Measurements from ENCODE around the gene RASGEF1C. TPM values are rescaled to one million over a fixed set of nuclear protein-coding genes. Genes with fewer than 3 reads are reported as not detected.

The RASGEF1C gene
- total and polyA plus RNA-seq, 2 experiments from 2014 or later, result 0.40 to 0.42 TPM

DNA sequence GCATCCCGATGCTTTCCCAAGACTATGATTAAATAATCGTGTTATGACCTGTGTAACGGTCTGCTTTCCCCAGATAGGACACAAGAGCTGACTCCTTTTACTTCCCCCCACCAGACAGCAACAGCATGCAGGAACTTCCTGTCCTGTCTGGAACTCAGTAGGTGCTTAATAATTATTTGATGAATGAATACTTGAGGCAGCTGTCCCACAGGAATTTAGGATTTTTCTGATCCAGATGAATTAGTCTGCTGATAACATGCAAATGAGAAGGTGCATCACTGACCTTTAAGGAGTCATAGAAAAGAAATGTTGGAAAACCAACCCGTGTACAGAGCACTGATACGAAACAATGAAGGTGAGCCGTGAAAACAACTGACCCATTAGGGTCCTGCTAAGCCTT lies 149.7 kb downstream of the RASGEF1C start (continued):
- TF ChIP-seq, protein P1, sequence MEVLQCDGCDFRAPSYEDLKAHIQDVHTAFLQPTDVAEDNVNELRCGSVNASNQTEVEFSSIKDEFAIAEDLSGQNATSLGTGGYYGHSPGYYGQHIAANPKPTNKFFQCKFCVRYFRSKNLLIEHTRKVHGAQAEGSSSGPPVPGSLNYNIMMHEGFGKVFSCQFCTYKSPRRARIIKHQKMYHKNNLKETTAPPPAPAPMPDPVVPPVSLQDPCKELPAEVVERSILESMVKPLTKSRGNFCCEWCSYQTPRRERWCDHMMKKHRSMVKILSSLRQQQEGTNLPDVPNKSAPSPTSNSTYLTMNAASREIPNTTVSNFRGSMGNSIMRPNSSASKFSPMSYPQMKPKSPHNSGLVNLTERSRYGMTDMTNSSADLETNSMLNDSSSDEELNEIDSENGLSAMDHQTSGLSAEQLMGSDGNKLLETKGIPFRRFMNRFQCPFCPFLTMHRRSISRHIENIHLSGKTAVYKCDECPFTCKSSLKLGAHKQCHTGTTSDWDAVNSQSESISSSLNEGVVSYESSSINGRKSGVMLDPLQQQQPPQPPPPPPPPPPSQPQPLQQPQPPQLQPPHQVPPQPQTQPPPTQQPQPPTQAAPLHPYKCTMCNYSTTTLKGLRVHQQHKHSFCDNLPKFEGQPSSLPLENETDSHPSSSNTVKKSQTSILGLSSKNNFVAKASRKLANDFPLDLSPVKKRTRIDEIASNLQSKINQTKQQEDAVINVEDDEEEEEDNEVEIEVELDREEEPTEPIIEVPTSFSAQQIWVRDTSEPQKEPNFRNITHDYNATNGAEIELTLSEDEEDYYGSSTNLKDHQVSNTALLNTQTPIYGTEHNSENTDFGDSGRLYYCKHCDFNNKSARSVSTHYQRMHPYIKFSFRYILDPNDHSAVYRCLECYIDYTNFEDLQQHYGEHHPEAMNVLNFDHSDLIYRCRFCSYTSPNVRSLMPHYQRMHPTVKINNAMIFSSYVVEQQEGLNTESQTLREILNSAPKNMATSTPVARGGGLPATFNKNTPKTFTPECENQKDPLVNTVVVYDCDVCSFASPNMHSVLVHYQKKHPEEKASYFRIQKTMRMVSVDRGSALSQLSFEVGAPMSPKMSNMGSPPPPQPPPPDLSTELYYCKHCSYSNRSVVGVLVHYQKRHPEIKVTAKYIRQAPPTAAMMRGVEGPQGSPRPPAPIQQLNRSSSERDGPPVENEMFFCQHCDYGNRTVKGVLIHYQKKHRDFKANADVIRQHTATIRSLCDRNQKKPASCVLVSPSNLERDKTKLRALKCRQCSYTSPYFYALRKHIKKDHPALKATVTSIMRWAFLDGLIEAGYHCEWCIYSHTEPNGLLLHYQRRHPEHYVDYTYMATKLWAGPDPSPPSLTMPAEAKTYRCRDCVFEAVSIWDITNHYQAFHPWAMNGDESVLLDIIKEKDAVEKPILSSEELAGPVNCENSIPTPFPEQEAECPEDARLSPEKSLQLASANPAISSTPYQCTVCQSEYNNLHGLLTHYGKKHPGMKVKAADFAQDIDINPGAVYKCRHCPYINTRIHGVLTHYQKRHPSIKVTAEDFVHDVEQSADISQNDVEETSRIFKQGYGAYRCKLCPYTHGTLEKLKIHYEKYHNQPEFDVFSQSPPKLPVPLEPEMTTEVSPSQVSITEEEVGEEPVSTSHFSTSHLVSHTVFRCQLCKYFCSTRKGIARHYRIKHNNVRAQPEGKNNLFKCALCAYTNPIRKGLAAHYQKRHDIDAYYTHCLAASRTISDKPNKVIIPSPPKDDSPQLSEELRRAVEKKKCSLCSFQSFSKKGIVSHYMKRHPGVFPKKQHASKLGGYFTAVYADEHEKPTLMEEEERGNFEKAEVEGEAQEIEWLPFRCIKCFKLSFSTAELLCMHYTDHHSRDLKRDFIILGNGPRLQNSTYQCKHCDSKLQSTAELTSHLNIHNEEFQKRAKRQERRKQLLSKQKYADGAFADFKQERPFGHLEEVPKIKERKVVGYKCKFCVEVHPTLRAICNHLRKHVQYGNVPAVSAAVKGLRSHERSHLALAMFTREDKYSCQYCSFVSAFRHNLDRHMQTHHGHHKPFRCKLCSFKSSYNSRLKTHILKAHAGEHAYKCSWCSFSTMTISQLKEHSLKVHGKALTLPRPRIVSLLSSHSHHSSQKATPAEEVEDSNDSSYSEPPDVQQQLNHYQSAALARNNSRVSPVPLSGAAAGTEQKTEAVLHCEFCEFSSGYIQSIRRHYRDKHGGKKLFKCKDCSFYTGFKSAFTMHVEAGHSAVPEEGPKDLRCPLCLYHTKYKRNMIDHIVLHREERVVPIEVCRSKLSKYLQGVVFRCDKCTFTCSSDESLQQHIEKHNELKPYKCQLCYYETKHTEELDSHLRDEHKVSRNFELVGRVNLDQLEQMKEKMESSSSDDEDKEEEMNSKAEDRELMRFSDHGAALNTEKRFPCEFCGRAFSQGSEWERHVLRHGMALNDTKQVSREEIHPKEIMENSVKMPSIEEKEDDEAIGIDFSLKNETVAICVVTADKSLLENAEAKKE (CRISPR knock-in tag; IDR thresholded peaks at IDR 0.05), result no peak
- no peak for TF ChIP-seq JUNB (IDR thresholded peaks at IDR 0.05; ENCODE audit: unreplicated experiment)

DNA sequence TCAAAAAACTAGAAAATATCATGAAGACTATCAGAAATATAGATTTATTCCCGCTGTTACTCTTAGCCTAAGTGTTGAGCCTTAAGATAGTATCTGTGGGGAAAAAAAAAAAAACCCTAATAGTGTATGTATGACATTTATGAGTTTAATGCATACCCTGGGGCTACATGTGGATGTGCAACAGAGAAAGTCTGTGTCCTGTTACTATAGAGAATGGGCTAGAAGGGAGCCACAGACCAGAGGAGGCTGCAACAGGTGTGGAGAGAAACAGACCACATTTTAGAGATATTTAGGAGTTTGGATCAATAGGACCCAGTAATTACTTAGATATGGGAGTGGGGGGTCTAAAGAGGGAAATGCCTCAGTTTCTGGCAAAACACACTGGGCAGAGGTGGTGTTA lies 152.9 kb downstream of the RASGEF1C start:
- DNase-seq (ENCODE audit: low spot score), result no peak
- H3K27ac ChIP-seq (ENCODE audit: low read depth), result peak overlapping the region; percentile 53
- peaks cover 75% of the 10 kb centered on the region for H3K4me1 ChIP-seq (ENCODE audit: insufficient read depth)
- Mint-ChIP-seq H3K36me3 (ENCODE audit: low read depth) (no peaks in the 10 kb centered on the region), H3K27me3 (ENCODE audit: insufficient read depth, low read depth, poor library complexity) (peaks cover 6% of the 10 kb centered on the region), H3K4me1 (peaks cover 66% of the 10 kb centered on the region), H3K9me3 (no peaks in the 10 kb centered on the region), H3K4me3 (no peak overlapping the region; the same call in 2 of the 3 replicates), H3K27ac (peak overlapping the region; percentile 45; the same call in 1 of the 2 replicates)
- no peaks in the 10 kb centered on the region for H3K36me3 ChIP-seq (ENCODE audit: insufficient read depth)
- peaks cover 96% of the 10 kb centered on the region for H3K79me2 ChIP-seq (replicated peaks; ENCODE audit: insufficient read depth)
- H3F3A ChIP-seq (replicated peaks; ENCODE audit: low read depth), result no peaks in the 10 kb centered on the region
- no peaks in the 10 kb centered on the region for H3K9me2 ChIP-seq (ENCODE audit: insufficient read depth)
- no peaks in the 10 kb centered on the region for H3K27me3 ChIP-seq (ENCODE audit: insufficient read depth)
- no peak overlapping the region for H2AFZ ChIP-seq
- H3K4me2 ChIP-seq, result no peak overlapping the region
- no peak for ATAC-seq
- H4K20me1 ChIP-seq (replicated peaks; ENCODE audit: insufficient read depth), result peaks cover 29% of the 10 kb centered on the region; the same call in 1 of the 2 replicates
- no peak overlapping the region for H3K4me3 ChIP-seq
- no peak for TF ChIP-seq JUNB (IDR thresholded peaks at IDR 0.05; ENCODE audit: unreplicated experiment)
- no peak for TF ChIP-seq EZH2 (IDR thresholded peaks at IDR 0.05; ENCODE audit: low read depth, unreplicated experiment)
- TF ChIP-seq ZNF331 (CRISPR knock-in tag; IDR thresholded peaks at IDR 0.05; ENCODE audit: low read depth), result no peak
- TF ChIP-seq, protein P2, sequence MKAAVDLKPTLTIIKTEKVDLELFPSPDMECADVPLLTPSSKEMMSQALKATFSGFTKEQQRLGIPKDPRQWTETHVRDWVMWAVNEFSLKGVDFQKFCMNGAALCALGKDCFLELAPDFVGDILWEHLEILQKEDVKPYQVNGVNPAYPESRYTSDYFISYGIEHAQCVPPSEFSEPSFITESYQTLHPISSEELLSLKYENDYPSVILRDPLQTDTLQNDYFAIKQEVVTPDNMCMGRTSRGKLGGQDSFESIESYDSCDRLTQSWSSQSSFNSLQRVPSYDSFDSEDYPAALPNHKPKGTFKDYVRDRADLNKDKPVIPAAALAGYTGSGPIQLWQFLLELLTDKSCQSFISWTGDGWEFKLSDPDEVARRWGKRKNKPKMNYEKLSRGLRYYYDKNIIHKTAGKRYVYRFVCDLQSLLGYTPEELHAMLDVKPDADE (IDR thresholded peaks at IDR 0.05), result no peak
- no peak for TF ChIP-seq EZH2phosphoT487 (IDR thresholded peaks at IDR 0.05; ENCODE audit: unreplicated experiment)
- TF ChIP-seq POLR2AphosphoS5 (IDR thresholded peaks at IDR 0.05; ENCODE audit: low read depth), result no peak
- TF ChIP-seq, protein P1 (CRISPR knock-in tag; IDR thresholded peaks at IDR 0.05), result no peak
- TF ChIP-seq STAT1 (IDR thresholded peaks at IDR 0.05; ENCODE audit: unreplicated experiment), result no peak
- TF ChIP-seq ZNF114 (CRISPR knock-in tag; IDR thresholded peaks at IDR 0.05), result no peak

Data from GM23338 (cell line).